HCT116 (cell line): ENCODE results near the gene ADAMTS9. TPM values are rescaled to one million over a fixed set of nuclear protein-coding genes. Genes with fewer than 3 reads are reported as not detected.

Experiments
- ATAC-seq: fragments of 200-7000 bp; cut with Tn5 transposase; 2 replicates; pipeline ENCODE4 v1.9.1; 2020; ENCODE audit warnings: mild to moderate bottlenecking, moderate library complexity
- BruUV-seq: library from RNA; stranded (reverse); fragments of 400-500 nt; replicated peaks from 2 replicates; lab custom pipeline; 2021; lab: Mats Ljungman, UMichigan
- CTCF ChIA-PET: fragments of 300-600 bp; sonication (Branson Sonifier 250); formaldehyde crosslinking; loops from one replicate; lab custom pipeline; 2021; ENCODE audit warnings: antibody characterized with exemption; lab: Charles Lee
- POLR2A ChIA-PET: fragments of 300-600, 350-600 bp; sonication (Branson Sonifier 250); formaldehyde crosslinking; loops from one replicate; lab custom pipeline; 2021; ENCODE audit warnings: antibody characterized with exemption; lab: Charles Lee
- RAD21 ChIA-PET, 2 experiments: fragments of 300-600 bp; sonication (Branson Sonifier 250); formaldehyde crosslinking; loops; one replicate each; lab custom pipeline; 2023; ENCODE audit warnings: low total read pairs in 2 of 2; ENCODE audit not compliant: uncharacterized antibody in 2 of 2, unreplicated experiment in 2 of 2, low non-redundant PET in 1 of 2; lab: Charles Lee
- DNase-seq: peaks from one replicate; pipeline ENCODE4 v3.0.0-alpha.2; 2010; ENCODE audit warnings: low read depth, low spot score
- H2AFZ ChIP-seq: fragments of 200-600 bp; shearing (Covaris generic), sonication (generic); 2 replicates; pipeline ENCODE4 v1.6.1; 2017; ENCODE audit warnings: low read depth, mixed run types, mixed read lengths, antibody characterized with exemption, low read length; ENCODE audit not compliant: poor library complexity, severe bottlenecking
- H3K27ac ChIP-seq: 2 replicates; pipeline ENCODE4 v1.5.1; 2012; ENCODE audit warnings: low read depth, low read length
- H3K27me3 ChIP-seq: fragments of 200-600 bp; sonication (generic); 2 replicates; pipeline ENCODE4 v1.6.1; 2016; ENCODE audit warnings: mixed run types, low read length, mixed read lengths; ENCODE audit not compliant: insufficient read depth
- H3K36me3 ChIP-seq, 2 experiments: fragments of 200-500 bp in 1 of 2; fragments of 200-600 bp in 1 of 2; sonication (Bioruptor generic) in 1 of 2; sonication (generic) in 1 of 2; 2 replicates each; pipeline versions ENCODE4 v1.5.1 to v1.6.1; 2014 to 2016; ENCODE audit warnings: low read length in 2 of 2, inconsistent platforms in 1 of 2, mixed read lengths in 1 of 2, mixed run types in 1 of 2; ENCODE audit not compliant: insufficient read depth in 2 of 2, control insufficient read depth in 1 of 2
- H3K4me1 ChIP-seq, 2 experiments: fragments of 200-600 bp in 1 of 2; sonication (generic) in 1 of 2; 2 replicates each; pipeline versions ENCODE4 v1.5.1 to v1.6.1; 2012 to 2017; ENCODE audit warnings: low read length in 2 of 2, inconsistent platforms in 1 of 2, mild to moderate bottlenecking in 1 of 2, mixed read lengths in 1 of 2, mixed run types in 1 of 2, moderate library complexity in 1 of 2; ENCODE audit not compliant: insufficient read depth in 2 of 2, control insufficient read depth in 1 of 2
- H3K4me2 ChIP-seq: fragments of 200-600 bp; sonication (generic); 2 replicates; pipeline ENCODE4 v1.6.1; 2017; ENCODE audit warnings: mixed run types, low read length, mixed read lengths
- H3K4me3 ChIP-seq, 2 experiments: fragments of 200-600 bp in 1 of 2; sonication (generic) in 1 of 2; replicated peaks in 1 of 2; 2 replicates each; pipeline ENCODE4 v1.5.1; 2011 to 2016; ENCODE audit warnings: low read length in 2 of 2, control low read depth in 1 of 2, low read depth in 1 of 2, mild to moderate bottlenecking in 1 of 2, mixed read lengths in 1 of 2, mixed run types in 1 of 2
- H3K79me2 ChIP-seq: fragments of 200-600 bp; sonication (generic); 2 replicates; pipeline ENCODE4 v1.6.1; 2017; ENCODE audit warnings: mild to moderate bottlenecking, mixed run types, low read length, moderate library complexity, mixed read lengths; ENCODE audit not compliant: insufficient read depth
- H3K9ac ChIP-seq: fragments of 200-600 bp; sonication (generic); 2 replicates; pipeline ENCODE4 v1.6.1; 2016; ENCODE audit warnings: low read length, mixed read lengths
- H3K9me2 ChIP-seq: fragments of 200-600 bp; sonication (generic), shearing (Covaris generic); 2 replicates; pipeline ENCODE4 v1.6.1; 2017; ENCODE audit warnings: mixed run types, mild to moderate bottlenecking, moderate library complexity; ENCODE audit not compliant: insufficient read depth
- H3K9me3 ChIP-seq, 2 experiments: fragments of 200-500 bp in 1 of 2; fragments of 200-600 bp in 1 of 2; sonication (Bioruptor generic) in 1 of 2; sonication (generic) in 1 of 2; 2 replicates each; pipeline ENCODE4 v1.6.1; 2014 to 2017; ENCODE audit warnings: low read length in 2 of 2, mixed read lengths in 2 of 2, inconsistent platforms in 1 of 2, low read depth in 1 of 2, mild to moderate bottlenecking in 1 of 2, mixed run types in 1 of 2, moderate library complexity in 1 of 2; ENCODE audit not compliant: control insufficient read depth in 1 of 2, insufficient read depth in 1 of 2
- H4K20me1 ChIP-seq: fragments of 200-600 bp; sonication (generic), shearing (Covaris generic); 2 replicates; pipeline ENCODE4 v1.6.1; 2017; ENCODE audit warnings: mixed run types, mild to moderate bottlenecking, moderate library complexity; ENCODE audit not compliant: insufficient read depth
- CEBPB ChIP-seq: IDR thresholded peaks from 2 replicates; pipeline ENCODE4 v1.6.1; 2012; ENCODE audit warnings: low read depth
- CTCF ChIP-seq, 3 experiments: fragments of 200-600 bp in 1 of 3; sonication (generic) in 1 of 3; IDR thresholded peaks in 2 of 3; conservative IDR thresholded peaks in 1 of 3; 2 replicates each; pipeline ENCODE4 v1.5.1; 2012 to 2017; ENCODE audit warnings: low read depth in 2 of 3, low read length in 2 of 3, antibody characterized with exemption in 1 of 3, borderline replicate concordance in 1 of 3, control low read depth in 1 of 3, mild to moderate bottlenecking in 1 of 3, mixed read lengths in 1 of 3, mixed run types in 1 of 3, moderate library complexity in 1 of 3; ENCODE audit not compliant: insufficient read depth in 1 of 3
- EGR1 ChIP-seq: IDR thresholded peaks from 2 replicates; pipeline ENCODE4 v1.6.1; 2012; ENCODE audit warnings: low read depth
- ELF1 ChIP-seq: IDR thresholded peaks from 2 replicates; pipeline ENCODE4 v1.6.1; 2012; ENCODE audit warnings: low read depth, borderline replicate concordance
- EZH2 ChIP-seq: fragments of 200-600 bp; sonication (generic); IDR thresholded peaks from 2 replicates; pipeline ENCODE4 v1.6.1; 2017; ENCODE audit warnings: antibody characterized with exemption, mixed run types
- EZH2phosphoT487 ChIP-seq: fragments of 200-600 bp; IDR thresholded peaks from 2 replicates; pipeline ENCODE4 v1.6.1; 2018; ENCODE audit warnings: antibody characterized with exemption, borderline replicate concordance
- JUND ChIP-seq: IDR thresholded peaks from 2 replicates; pipeline ENCODE4 v1.6.1; 2012
- MAX ChIP-seq: IDR thresholded peaks from 2 replicates; pipeline ENCODE4 v1.6.1; 2012
- POLR2A ChIP-seq: IDR thresholded peaks from 2 replicates; pipeline ENCODE4 v1.7.0; 2011; ENCODE audit warnings: borderline replicate concordance; ENCODE audit not compliant: insufficient read depth, insufficient read length; ENCODE audit errors: extremely low read depth
- POLR2AphosphoS5 ChIP-seq: IDR thresholded peaks from 2 replicates; pipeline ENCODE4 v1.6.1; 2011; ENCODE audit warnings: mild to moderate bottlenecking, low read depth, low read length, moderate library complexity
- RAD21 ChIP-seq: IDR thresholded peaks from 2 replicates; pipeline ENCODE4 v1.6.1; 2012; ENCODE audit warnings: low read depth, mild to moderate bottlenecking
- REST ChIP-seq: IDR thresholded peaks from 2 replicates; pipeline ENCODE4 v1.6.1; 2012; ENCODE audit warnings: low read depth
- SIN3A ChIP-seq: IDR thresholded peaks from 2 replicates; pipeline ENCODE4 v1.6.1; 2012; ENCODE audit warnings: low read depth
- SP1 ChIP-seq: IDR thresholded peaks from 2 replicates; pipeline ENCODE4 v1.6.1; 2012; ENCODE audit warnings: low read depth
- TCF7L2 ChIP-seq: IDR thresholded peaks from 2 replicates; pipeline ENCODE4 v1.7.0; 2011; ENCODE audit warnings: borderline replicate concordance, inconsistent platforms; ENCODE audit not compliant: insufficient read depth, insufficient read length; ENCODE audit errors: extremely low read depth
- YY1 ChIP-seq: IDR thresholded peaks from 2 replicates; pipeline ENCODE4 v1.6.1; 2011; ENCODE audit warnings: low read length, low read depth, moderate library complexity, mild to moderate bottlenecking; ENCODE audit not compliant: insufficient replicate concordance; ENCODE audit errors: extremely low read depth
- ZBTB33 ChIP-seq: IDR thresholded peaks from 2 replicates; pipeline ENCODE4 v1.6.1; 2011; ENCODE audit warnings: mild to moderate bottlenecking, low read length, moderate library complexity; ENCODE audit not compliant: insufficient replicate concordance; ENCODE audit errors: extremely low read depth
- ZFX ChIP-seq: fragments of 450-650 bp; IDR thresholded peaks from 2 replicates; pipeline ENCODE4 v1.6.1; 2017
- ZNF274 ChIP-seq: fragments of 200-500 bp; sonication (Bioruptor generic); IDR thresholded peaks from 2 replicates; pipeline ENCODE4 v1.6.1; 2014; ENCODE audit warnings: mild to moderate bottlenecking, low read depth, low read length, inconsistent platforms
- intact Hi-C: fragments of 100-400 bp; cut with micrococcal nuclease; formaldehyde crosslinking; loops from 2 replicates; pipeline ENCODE4 v1.10.0; 2022
- total RNA-seq: library from RNA; stranded (reverse); gene quantifications from one replicate; pipeline ENCODE4 v1.2.1, GENCODE V29; 2021; ENCODE audit not compliant: unreplicated experiment

Gene ADAMTS9
- total RNA-seq, 1 experiment from 2014 or later, result 0.05 TPM

GRCh38 chr3:64518496-64518895, 169.3 kb downstream of the ADAMTS9 start:
- H3K4me3 ChIP-seq, result no peak overlapping the region
- no peaks in the 10 kb centered on the region for H3K36me3 ChIP-seq
- DNase-seq, result no peak
- TF ChIP-seq CTCF (IDR thresholded peaks at IDR 0.05 in 2 of 3, conservative IDR thresholded peaks at IDR 0.05 in 1 of 3; ENCODE audit: borderline replicate concordance in 1 of 3, insufficient read depth in 1 of 3, low read depth in 2 of 3, low read length in 2 of 3) (no peak), EZH2 (no peak), POLR2A (no peak), SIN3A (no peak), EZH2phosphoT487 (no peak), RAD21 (no peak), JUND (no peak), ELF1 (no peak), SP1 (no peak), ZBTB33 (no peak), TCF7L2 (no peak), EGR1 (no peak), POLR2AphosphoS5 (no peak), MAX (no peak), YY1 (no peak), ZNF274 (no peak), REST (no peak), ZFX (no peak), CEBPB (no peak)
- intact Hi-C loops, result no loop called here
- H3K4me1 ChIP-seq, result no peaks in the 10 kb centered on the region
- no TSS peak for BruUV-seq
- RAD21 ChIA-PET, result no interaction called here
- H3K9me2 ChIP-seq, result no peaks in the 10 kb centered on the region
- no peak overlapping the region for H3K27ac ChIP-seq
- no peak overlapping the region for H2AFZ ChIP-seq
- H3K9me3 ChIP-seq, result no peaks in the 10 kb centered on the region
- H3K79me2 ChIP-seq, result no peaks in the 10 kb centered on the region
- no peak overlapping the region for H3K9ac ChIP-seq
- ATAC-seq, result no peak
- no peaks in the 10 kb centered on the region for H4K20me1 ChIP-seq
- POLR2A ChIA-PET, result no interaction called here
- H3K27me3 ChIP-seq, result peaks cover 3% of the 10 kb centered on the region
- H3K4me2 ChIP-seq, result no peak overlapping the region
- CTCF ChIA-PET, result interaction anchor here (2.1 kb wide), 1 partner anchor 12 kb away, joined by 11 read pairs; no protein-coding TSS in a partner anchor
